HepG2 (cell line): Measurements from ENCODE around the gene RAI14. TPM values are rescaled to one million over a fixed set of nuclear protein-coding genes. Genes with fewer than 3 reads are reported as not detected.

Experiments
- ATRX ChIP-seq: sonication (generic); formaldehyde crosslinking; IDR thresholded peaks from 2 replicates; pipeline ENCODE4 v1.4.0; 2020; ENCODE audit warnings: missing genetic modification reagents, borderline replicate concordance
- HOXA9 ChIP-seq: sonication (generic); formaldehyde crosslinking; IDR thresholded peaks from 2 replicates; pipeline ENCODE4 v1.8.1; 2022; ENCODE audit warnings: missing genetic modification reagents, mild to moderate bottlenecking, moderate library complexity, borderline replicate concordance
- KAT7 ChIP-seq: IDR thresholded peaks from 2 replicates; pipeline ENCODE4 v1.6.1; 2018; ENCODE audit warnings: borderline replicate concordance, missing compliant biosample characterization
- NFRKB ChIP-seq: fragments of 450-650 bp; IDR thresholded peaks from 2 replicates; pipeline ENCODE4 v1.6.1; 2017
- RORA ChIP-seq: sonication (generic); formaldehyde crosslinking; IDR thresholded peaks from 2 replicates; pipeline ENCODE4 v1.5.0; 2020; ENCODE audit warnings: mild to moderate bottlenecking, missing genetic modification reagents, moderate library complexity
- U2AF2 ChIP-seq: fragments of 200-400 bp; formaldehyde crosslinking; IDR thresholded peaks from 2 replicates; pipeline ENCODE4 v1.6.1; 2017; ENCODE audit warnings: low read depth, mild to moderate bottlenecking, low read length
- ZNF121 ChIP-seq: sonication (generic); formaldehyde crosslinking; IDR thresholded peaks from 2 replicates; pipeline ENCODE4 v1.5.0; 2020; ENCODE audit warnings: mild to moderate bottlenecking, missing genetic modification reagents
- ZNF30 ChIP-seq: sonication (generic); formaldehyde crosslinking; IDR thresholded peaks from 2 replicates; pipeline ENCODE4 v1.5.0; 2020; ENCODE audit warnings: mild to moderate bottlenecking, missing genetic modification reagents
- ZNF598 ChIP-seq: sonication (generic); formaldehyde crosslinking; IDR thresholded peaks from 2 replicates; pipeline ENCODE4 v1.5.1; 2020; ENCODE audit warnings: mild to moderate bottlenecking, missing genetic modification reagents, borderline replicate concordance
- polyA plus RNA-seq, 8 experiments: library from polyadenylated mRNA; depleted of rRNA in 3 of 8; stranded (reverse) in 7 of 8; unstranded in 1 of 8; fragments of >200 nt; fragmentation: Illumina TruSeq in 4 of 8; extraction: Trizol in 4 of 8; gene quantifications; 2 replicates each; pipeline versions ENCODE4 v1.2.1 to v1.2.3, GENCODE V29; 2011 to 2016; ENCODE audit warnings: low read depth in 4 of 8, missing spikeins in 1 of 8, mixed read lengths in 1 of 8; ENCODE audit not compliant: insufficient read depth in 1 of 8
- total RNA-seq, 5 experiments: library from RNA; depleted of rRNA; stranded (reverse); fragments of >200 nt; fragmentation: Illumina TruSeq; extraction: Trizol; gene quantifications; 2 replicates each; pipeline ENCODE4 v1.2.3, GENCODE V29; 2016; ENCODE audit warnings: low read depth in 1 of 5
- TF ChIP-seq, protein P1 (sequence below): IDR thresholded peaks from 2 replicates; pipeline ENCODE4 v1.6.1; 2016; ENCODE audit warnings: low read depth, missing genetic modification reagents, missing compliant biosample characterization
- TF ChIP-seq, protein P2 (sequence below): sonication (generic); formaldehyde crosslinking; IDR thresholded peaks from 2 replicates; pipeline ENCODE4 v1.5.1; 2020; ENCODE audit warnings: missing genetic modification reagents, mild to moderate bottlenecking, borderline replicate concordance

RAI14 gene
- total and polyA plus RNA-seq, 2 of the 13 experiments (the other 11 are each of a cell fraction or from before 2014, with no cell fraction given), result 12.6 to 18.2 TPM

- TF ChIP-seq, protein P1, sequence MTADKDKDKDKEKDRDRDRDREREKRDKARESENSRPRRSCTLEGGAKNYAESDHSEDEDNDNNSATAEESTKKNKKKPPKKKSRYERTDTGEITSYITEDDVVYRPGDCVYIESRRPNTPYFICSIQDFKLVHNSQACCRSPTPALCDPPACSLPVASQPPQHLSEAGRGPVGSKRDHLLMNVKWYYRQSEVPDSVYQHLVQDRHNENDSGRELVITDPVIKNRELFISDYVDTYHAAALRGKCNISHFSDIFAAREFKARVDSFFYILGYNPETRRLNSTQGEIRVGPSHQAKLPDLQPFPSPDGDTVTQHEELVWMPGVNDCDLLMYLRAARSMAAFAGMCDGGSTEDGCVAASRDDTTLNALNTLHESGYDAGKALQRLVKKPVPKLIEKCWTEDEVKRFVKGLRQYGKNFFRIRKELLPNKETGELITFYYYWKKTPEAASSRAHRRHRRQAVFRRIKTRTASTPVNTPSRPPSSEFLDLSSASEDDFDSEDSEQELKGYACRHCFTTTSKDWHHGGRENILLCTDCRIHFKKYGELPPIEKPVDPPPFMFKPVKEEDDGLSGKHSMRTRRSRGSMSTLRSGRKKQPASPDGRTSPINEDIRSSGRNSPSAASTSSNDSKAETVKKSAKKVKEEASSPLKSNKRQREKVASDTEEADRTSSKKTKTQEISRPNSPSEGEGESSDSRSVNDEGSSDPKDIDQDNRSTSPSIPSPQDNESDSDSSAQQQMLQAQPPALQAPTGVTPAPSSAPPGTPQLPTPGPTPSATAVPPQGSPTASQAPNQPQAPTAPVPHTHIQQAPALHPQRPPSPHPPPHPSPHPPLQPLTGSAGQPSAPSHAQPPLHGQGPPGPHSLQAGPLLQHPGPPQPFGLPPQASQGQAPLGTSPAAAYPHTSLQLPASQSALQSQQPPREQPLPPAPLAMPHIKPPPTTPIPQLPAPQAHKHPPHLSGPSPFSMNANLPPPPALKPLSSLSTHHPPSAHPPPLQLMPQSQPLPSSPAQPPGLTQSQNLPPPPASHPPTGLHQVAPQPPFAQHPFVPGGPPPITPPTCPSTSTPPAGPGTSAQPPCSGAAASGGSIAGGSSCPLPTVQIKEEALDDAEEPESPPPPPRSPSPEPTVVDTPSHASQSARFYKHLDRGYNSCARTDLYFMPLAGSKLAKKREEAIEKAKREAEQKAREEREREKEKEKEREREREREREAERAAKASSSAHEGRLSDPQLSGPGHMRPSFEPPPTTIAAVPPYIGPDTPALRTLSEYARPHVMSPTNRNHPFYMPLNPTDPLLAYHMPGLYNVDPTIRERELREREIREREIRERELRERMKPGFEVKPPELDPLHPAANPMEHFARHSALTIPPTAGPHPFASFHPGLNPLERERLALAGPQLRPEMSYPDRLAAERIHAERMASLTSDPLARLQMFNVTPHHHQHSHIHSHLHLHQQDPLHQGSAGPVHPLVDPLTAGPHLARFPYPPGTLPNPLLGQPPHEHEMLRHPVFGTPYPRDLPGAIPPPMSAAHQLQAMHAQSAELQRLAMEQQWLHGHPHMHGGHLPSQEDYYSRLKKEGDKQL (CRISPR knock-in tag), result no peak
- TF ChIP-seq U2AF2 (no peak), NFRKB (no peak), ZNF598 (CRISPR knock-in tag) (no peak), HOXA9 (CRISPR knock-in tag) (no peak), ATRX (CRISPR knock-in tag) (no peak), ZNF121 (no peak), ZNF30 (CRISPR knock-in tag) (no peak), RORA (no peak), KAT7 (no peak)
- TF ChIP-seq, protein P2, sequence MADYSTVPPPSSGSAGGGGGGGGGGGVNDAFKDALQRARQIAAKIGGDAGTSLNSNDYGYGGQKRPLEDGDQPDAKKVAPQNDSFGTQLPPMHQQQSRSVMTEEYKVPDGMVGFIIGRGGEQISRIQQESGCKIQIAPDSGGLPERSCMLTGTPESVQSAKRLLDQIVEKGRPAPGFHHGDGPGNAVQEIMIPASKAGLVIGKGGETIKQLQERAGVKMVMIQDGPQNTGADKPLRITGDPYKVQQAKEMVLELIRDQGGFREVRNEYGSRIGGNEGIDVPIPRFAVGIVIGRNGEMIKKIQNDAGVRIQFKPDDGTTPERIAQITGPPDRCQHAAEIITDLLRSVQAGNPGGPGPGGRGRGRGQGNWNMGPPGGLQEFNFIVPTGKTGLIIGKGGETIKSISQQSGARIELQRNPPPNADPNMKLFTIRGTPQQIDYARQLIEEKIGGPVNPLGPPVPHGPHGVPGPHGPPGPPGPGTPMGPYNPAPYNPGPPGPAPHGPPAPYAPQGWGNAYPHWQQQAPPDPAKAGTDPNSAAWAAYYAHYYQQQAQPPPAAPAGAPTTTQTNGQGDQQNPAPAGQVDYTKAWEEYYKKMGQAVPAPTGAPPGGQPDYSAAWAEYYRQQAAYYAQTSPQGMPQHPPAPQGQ, result no peak
These were observed 170.2 kb downstream of the RAI14 start (continued) for GRCh38 chr5:34826347-34826746.
